HG03039 (cell line): ENCODE results near the gene XPO4.
"Not testable (repeated sequence)": the region's sequence is repeated elsewhere in the genome, so short reads cannot be mapped to it uniquely, and the experiment has no call there.

Experiments
- ATAC-seq: cut with Tn5 transposase; IDR thresholded peaks from one replicate; pipeline ENCODE4 v1.9.1; 2021; ENCODE audit warnings: mild to moderate bottlenecking, moderate library complexity; ENCODE audit not compliant: unreplicated experiment

Gene XPO4

GRCh38 chr13:20891768-20892167 lies 10.8 kb downstream of the XPO4 start:
- no peak for ATAC-seq

- ATAC-seq = no peak
These were observed 11.5 kb downstream of the XPO4 start for GRCh38 chr13:20891034-20891433.

GRCh38 chr13:20890540-20890939 lies 12.0 kb downstream of the XPO4 start:
- not testable (repeated sequence) for ATAC-seq

GRCh38 chr13:20882206-20882605 lies 20.3 kb downstream of the XPO4 start:
- ATAC-seq = no peak

- no peak for ATAC-seq
These were observed 24.6 kb downstream of the XPO4 start for GRCh38 chr13:20877902-20878301.

- not testable (repeated sequence) for ATAC-seq
These were observed 25.7 kb downstream of the XPO4 start for GRCh38 chr13:20876802-20877201.

- not testable (repeated sequence) for ATAC-seq
These were observed 28.1 kb downstream of the XPO4 start for GRCh38 chr13:20874439-20874838.

GRCh38 chr13:20873348-20873747 lies 29.2 kb downstream of the XPO4 start:
- no peak for ATAC-seq

- no peak for ATAC-seq
These were observed 31.7 kb downstream of the XPO4 start for GRCh38 chr13:20870829-20871228.

- no peak for ATAC-seq
These were observed 33.0 kb downstream of the XPO4 start for GRCh38 chr13:20869540-20869939.

- ATAC-seq = no peak
These were observed 35.1 kb downstream of the XPO4 start for GRCh38 chr13:20867408-20867807.

GRCh38 chr13:20861666-20862065 lies 40.9 kb downstream of the XPO4 start:
- ATAC-seq = not testable (repeated sequence)

GRCh38 chr13:20860844-20861243 lies 41.7 kb downstream of the XPO4 start:
- ATAC-seq = no peak

GRCh38 chr13:20856650-20857049 lies 45.9 kb downstream of the XPO4 start:
- ATAC-seq = no peak

GRCh38 chr13:20851844-20852402 lies 50.6 kb downstream of the XPO4 start:
- no peak for ATAC-seq

GRCh38 chr13:20848944-20849343 lies 53.6 kb downstream of the XPO4 start:
- ATAC-seq = no peak

GRCh38 chr13:20848203-20848602 lies 54.3 kb downstream of the XPO4 start:
- no peak for ATAC-seq

- ATAC-seq = no peak
These were observed 55.2 kb downstream of the XPO4 start for GRCh38 chr13:20847296-20847695.

GRCh38 chr13:20843166-20843565 lies 59.4 kb downstream of the XPO4 start:
- no peak for ATAC-seq

- no peak for ATAC-seq
These were observed 62.0 kb downstream of the XPO4 start for GRCh38 chr13:20840568-20840967.

- no peak for ATAC-seq
These were observed 68.5 kb downstream of the XPO4 start for GRCh38 chr13:20833900-20834679.

- ATAC-seq = no peak
These were observed 69.7 kb downstream of the XPO4 start for GRCh38 chr13:20832861-20833260.

- no peak for ATAC-seq
These were observed 70.6 kb downstream of the XPO4 start for GRCh38 chr13:20831933-20832332.
